Left colon (tissue), 2 donors: ENCODE measurements around the gene SCYL3. TPM values are rescaled to one million over a fixed set of nuclear protein-coding genes. Genes with fewer than 3 reads are reported as not detected.

Experiments
- total RNA-seq, 2 donors: library from RNA; stranded (reverse); fragmentation: NEBNext Ultra II Directional; extraction: Animal tissue kit (Norgen Biotek cat#: 25700); gene quantifications; one replicate each; pipeline ENCODE4 v1.2.1, GENCODE V29; 2021
- donor health status: DM: no; HTN: no; CAD: no.
- donor health status: DM: yes; HTN: yes; CAD: no.

Gene SCYL3
- total RNA-seq, 2 donors from 2014 or later, result 14.7 to 15.4 TPM

Other genes starting within 250 kb of the SCYL3 start
- 1 to 10 TPM in 1 of 2 donors, under 1 TPM in 1; 0.64 to 1.7 TPM for gene SELL, start 182.3 kb downstream of the SCYL3 start, total RNA-seq
- under 1 TPM; 0.21 to 0.61 TPM for gene SELE, start 159.8 kb downstream of the SCYL3 start, total RNA-seq
- 1 to 10 TPM; 4.9 to 7.5 TPM for gene METTL18, start 99.0 kb downstream of the SCYL3 start, total RNA-seq
- 10 to 100 TPM; 20.6 to 38.2 TPM for gene KIFAP3, start 180.8 kb upstream of the SCYL3 start, total RNA-seq